ENCODE data around the gene EP400.

The EP400 gene

GRCh38 chr12:131939007-131939406, 10.7 kb upstream of the EP400 start:
- DNase-seq, result no peak
- Histone ChIP-seq H3K36me3 (peaks cover 52% of the 10 kb centered on the region), H3K27ac (no peak overlapping the region), H3K9me3 (ENCODE audit: severe bottlenecking) (no peaks in the 10 kb centered on the region), H3K27me3 (ENCODE audit: insufficient read depth, low read depth, severe bottlenecking) (no peaks in the 10 kb centered on the region), H3K4me3 (ENCODE audit: low read depth, low read length) (no peak overlapping the region)
- TF ChIP-seq, protein P1, sequence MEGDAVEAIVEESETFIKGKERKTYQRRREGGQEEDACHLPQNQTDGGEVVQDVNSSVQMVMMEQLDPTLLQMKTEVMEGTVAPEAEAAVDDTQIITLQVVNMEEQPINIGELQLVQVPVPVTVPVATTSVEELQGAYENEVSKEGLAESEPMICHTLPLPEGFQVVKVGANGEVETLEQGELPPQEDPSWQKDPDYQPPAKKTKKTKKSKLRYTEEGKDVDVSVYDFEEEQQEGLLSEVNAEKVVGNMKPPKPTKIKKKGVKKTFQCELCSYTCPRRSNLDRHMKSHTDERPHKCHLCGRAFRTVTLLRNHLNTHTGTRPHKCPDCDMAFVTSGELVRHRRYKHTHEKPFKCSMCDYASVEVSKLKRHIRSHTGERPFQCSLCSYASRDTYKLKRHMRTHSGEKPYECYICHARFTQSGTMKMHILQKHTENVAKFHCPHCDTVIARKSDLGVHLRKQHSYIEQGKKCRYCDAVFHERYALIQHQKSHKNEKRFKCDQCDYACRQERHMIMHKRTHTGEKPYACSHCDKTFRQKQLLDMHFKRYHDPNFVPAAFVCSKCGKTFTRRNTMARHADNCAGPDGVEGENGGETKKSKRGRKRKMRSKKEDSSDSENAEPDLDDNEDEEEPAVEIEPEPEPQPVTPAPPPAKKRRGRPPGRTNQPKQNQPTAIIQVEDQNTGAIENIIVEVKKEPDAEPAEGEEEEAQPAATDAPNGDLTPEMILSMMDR (IDR thresholded peaks at IDR 0.05; ENCODE audit: low read depth, low read length), result no peak

DNA sequence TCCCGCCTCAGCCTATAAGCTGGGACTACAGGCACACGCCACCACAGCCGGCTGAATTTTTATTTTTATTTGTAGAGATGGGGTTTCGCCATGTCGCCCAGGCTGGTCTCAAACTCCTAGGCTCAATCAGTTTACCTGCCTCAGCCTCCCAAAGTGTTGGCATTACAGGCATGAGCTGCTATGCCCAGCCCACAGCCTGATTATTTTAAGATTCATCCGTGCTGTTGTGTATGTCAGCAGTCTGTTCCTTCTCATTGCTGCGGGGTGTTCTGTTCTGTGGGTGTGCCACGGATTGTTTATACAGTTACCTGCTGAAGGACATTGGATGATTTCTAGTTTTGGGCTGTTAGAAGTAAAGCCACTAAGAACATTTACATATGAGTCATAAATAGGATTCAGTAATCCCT, 9.6 kb upstream of the EP400 start:
- Histone ChIP-seq H3K4me3 (ENCODE audit: low read depth, low read length) (no peak overlapping the region), H3K36me3 (peaks cover 47% of the 10 kb centered on the region)

DNA sequence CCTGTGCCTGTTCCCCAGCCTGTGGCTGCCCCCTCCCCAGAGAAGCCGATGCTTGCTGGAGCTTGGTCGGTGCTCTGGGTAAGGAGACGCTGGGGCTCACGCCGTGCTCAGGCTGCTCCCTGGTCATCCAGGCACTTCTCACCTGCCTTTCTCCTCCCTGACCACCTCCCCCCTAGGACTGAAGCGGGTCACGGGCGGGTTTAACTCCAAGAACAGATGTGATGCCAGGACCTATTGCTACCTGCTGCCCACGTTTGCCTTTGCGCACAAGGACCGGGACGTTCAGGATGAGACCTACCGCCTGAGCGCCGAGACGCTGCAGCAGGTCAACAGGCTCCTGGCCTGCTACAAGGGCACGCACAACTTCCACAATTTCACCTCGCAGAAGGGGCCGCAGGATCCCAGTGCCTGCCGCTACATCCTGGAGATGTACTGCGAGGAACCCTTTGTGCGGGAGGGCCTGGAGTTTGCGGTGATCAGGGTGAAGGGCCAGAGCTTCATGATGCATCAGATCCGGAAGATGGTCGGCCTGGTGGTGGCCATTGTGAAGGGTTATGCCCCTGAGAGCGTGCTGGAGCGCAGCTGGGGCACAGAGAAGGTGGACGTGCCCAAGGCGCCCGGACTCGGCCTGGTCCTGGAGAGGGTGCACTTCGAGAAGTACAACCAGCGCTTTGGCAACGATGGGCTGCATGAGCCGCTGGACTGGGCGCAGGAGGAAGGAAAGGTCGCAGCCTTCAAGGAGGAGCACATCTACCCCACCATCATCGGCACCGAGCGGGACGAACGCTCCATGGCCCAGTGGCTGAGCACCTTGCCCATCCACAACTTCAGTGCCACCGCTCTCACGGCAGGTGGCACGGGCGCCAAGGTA, 8.4 kb upstream of the EP400 start:
- DNase-seq, result no peak
- no peak overlapping the region for H3K27ac ChIP-seq
- no peak overlapping the region for H3K4me3 ChIP-seq (ENCODE audit: low read depth, low read length)
- peaks cover 36% of the 10 kb centered on the region for H3K36me3 ChIP-seq
- no peaks in the 10 kb centered on the region for H3K27me3 ChIP-seq (ENCODE audit: insufficient read depth, low read depth, severe bottlenecking)
- TF ChIP-seq, protein P1 (IDR thresholded peaks at IDR 0.05; ENCODE audit: low read depth, low read length), result no peak
- H3K9me3 ChIP-seq (ENCODE audit: severe bottlenecking), result no peaks in the 10 kb centered on the region

More for the DNA sequence above, 9.6 kb upstream of the EP400 start:
- Histone ChIP-seq H3K27me3 (ENCODE audit: insufficient read depth, low read depth, severe bottlenecking) (no peaks in the 10 kb centered on the region), H3K9me3 (ENCODE audit: severe bottlenecking) (no peaks in the 10 kb centered on the region), H3K27ac (no peak overlapping the region)
- DNase-seq, result no peak
- TF ChIP-seq, protein P1 (IDR thresholded peaks at IDR 0.05; ENCODE audit: low read depth, low read length), result no peak

GRCh38 chr12:131941987-131942341, 7.8 kb upstream of the EP400 start:
- Histone ChIP-seq H3K9me3 (ENCODE audit: severe bottlenecking) (no peaks in the 10 kb centered on the region), H3K27me3 (ENCODE audit: insufficient read depth, low read depth, severe bottlenecking) (no peaks in the 10 kb centered on the region), H3K36me3 (peaks cover 36% of the 10 kb centered on the region), H3K27ac (no peak overlapping the region), H3K4me3 (ENCODE audit: low read depth, low read length) (no peak overlapping the region)
- no peak for DNase-seq
- TF ChIP-seq, protein P1 (IDR thresholded peaks at IDR 0.05; ENCODE audit: low read depth, low read length), result no peak

GRCh38 chr12:131942671-131943070, 7.1 kb upstream of the EP400 start:
- Histone ChIP-seq H3K9me3 (ENCODE audit: severe bottlenecking) (no peaks in the 10 kb centered on the region), H3K27ac (no peak overlapping the region), H3K27me3 (ENCODE audit: insufficient read depth, low read depth, severe bottlenecking) (no peaks in the 10 kb centered on the region), H3K4me3 (ENCODE audit: low read depth, low read length) (no peak overlapping the region), H3K36me3 (peaks cover 36% of the 10 kb centered on the region)
- no peak for DNase-seq
- TF ChIP-seq, protein P1 (IDR thresholded peaks at IDR 0.05; ENCODE audit: low read depth, low read length), result no peak
